ENCODE measurements around the gene SLC16A10. TPM values are rescaled to one million over a fixed set of nuclear protein-coding genes. Genes with fewer than 3 reads are reported as not detected.

SLC16A10 gene
- total and polyA plus RNA-seq, 2 of the 13 experiments (the other 11 are each of a cell fraction or from before 2014, with no cell fraction given) = 8.2 to 20.1 TPM

- Histone ChIP-seq H3K79me2 (ENCODE audit: insufficient read depth, low read length) (no peaks in the 10 kb centered on the region), H3K4me2 (ENCODE audit: low read depth, low read length) (no peak overlapping the region), H3K27me3 (ENCODE audit: control insufficient read depth in 1 of 2, insufficient read depth in 2 of 2, low read length in 2 of 2) (no peaks in the 10 kb centered on the region), H3K27ac (ENCODE audit: extremely low read length, insufficient read depth, low read length) (peak overlapping the region; percentile 24), H3K4me1 (ENCODE audit: insufficient read depth, low read length) (peaks cover 21% of the 10 kb centered on the region), H2AFZ (ENCODE audit: low read length) (no peak overlapping the region), H4K20me1 (ENCODE audit: insufficient read depth, low read length) (no peaks in the 10 kb centered on the region), H3K36me3 (replicated peaks in 1 of 2; ENCODE audit: control insufficient read depth in 1 of 2, insufficient read depth in 2 of 2, low read length in 2 of 2) (peaks cover 0 to 2% of the 10 kb centered on the region in 2 experiments; a peak in 1 of 5 replicates), H3K9me3 (ENCODE audit: low read length) (no peaks in the 10 kb centered on the region), H3K9ac (ENCODE audit: insufficient read depth, low read depth, low read length) (no peak overlapping the region), H3K4me3 (replicated peaks in 1 of 3; ENCODE audit: insufficient read depth in 1 of 3, low read depth in 2 of 3, low read length in 3 of 3) (no peak overlapping the region)
- intact Hi-C loops (cut with micrococcal nuclease; ENCODE audit: unreplicated experiment) = no loop called here
- no TSS peak for BruUV-seq (replicated peaks)
- 90% methylated on average over 2 of the region's 2 CpGs for WGBS (ENCODE audit: low lambda C conversion rate)
- ChIA-PET CTCF (ENCODE audit: low intra/inter-chr PET ratio, low total read pairs) (no interaction called here), POLR2A (no interaction called here)
- TF ChIP-seq PRDM4 (CRISPR knock-in tag; IDR thresholded peaks at IDR 0.05; ENCODE audit: borderline replicate concordance) (no peak), ZNF232 (CRISPR knock-in tag; IDR thresholded peaks at IDR 0.05; ENCODE audit: borderline replicate concordance) (no peak)
- DNase-seq (ENCODE audit: low spot score) (no peak), ATAC-seq (peak; percentile 54; the same call in 2 of the 3 replicates), FAIRE-seq (no peak)
- in situ Hi-C loops (cut with HindIII; ENCODE audit: extremely low pct_ligation_motif_present, low pct_unique_long_range_greater_than_20kb) = no loop called here
These were observed 89.4 kb downstream of the SLC16A10 start for GRCh38 chr6:111176760-111177099.

- Histone ChIP-seq H3K79me2 (ENCODE audit: insufficient read depth, low read length) (no peaks in the 10 kb centered on the region), H2AFZ (ENCODE audit: low read length) (no peak overlapping the region), H3K4me2 (ENCODE audit: low read depth, low read length) (no peak overlapping the region), H3K9me3 (ENCODE audit: low read length) (no peaks in the 10 kb centered on the region), H3K27me3 (ENCODE audit: control insufficient read depth in 1 of 2, insufficient read depth in 2 of 2, low read length in 2 of 2) (no peaks in the 10 kb centered on the region), H3K9ac (ENCODE audit: insufficient read depth, low read depth, low read length) (no peak overlapping the region), H3K27ac (ENCODE audit: extremely low read length, insufficient read depth, low read length) (no peak overlapping the region), H3K4me3 (replicated peaks in 1 of 3; ENCODE audit: insufficient read depth in 1 of 3, low read depth in 2 of 3, low read length in 3 of 3) (no peak overlapping the region), H3K36me3 (replicated peaks in 1 of 2; ENCODE audit: control insufficient read depth in 1 of 2, insufficient read depth in 2 of 2, low read length in 2 of 2) (peaks cover 0 to 2% of the 10 kb centered on the region in 2 experiments; a peak in 1 of 5 replicates), H4K20me1 (ENCODE audit: insufficient read depth, low read length) (no peaks in the 10 kb centered on the region), H3K4me1 (ENCODE audit: insufficient read depth, low read length) (peaks cover 21% of the 10 kb centered on the region)
- FAIRE-seq (no peak), ATAC-seq (no peak), DNase-seq (ENCODE audit: low spot score) (no peak)
- CTCF ChIA-PET (ENCODE audit: low intra/inter-chr PET ratio, low total read pairs) = no interaction called here
- intact Hi-C loops (cut with micrococcal nuclease; ENCODE audit: unreplicated experiment) = no loop called here
- in situ Hi-C loops (cut with HindIII; ENCODE audit: extremely low pct_ligation_motif_present, low pct_unique_long_range_greater_than_20kb) = no loop called here
- no TSS peak for BruUV-seq (replicated peaks)
- POLR2A ChIA-PET = no interaction called here
- 97% methylated on average over 6 of the region's 6 CpGs for WGBS (ENCODE audit: low lambda C conversion rate)
- TF ChIP-seq ZFP91 (CRISPR knock-in tag; IDR thresholded peaks at IDR 0.05; ENCODE audit: borderline replicate concordance) = no peak
- TF ChIP-seq GATA4 (IDR thresholded peaks at IDR 0.05; ENCODE audit: borderline replicate concordance, low read depth) = no peak
- TF ChIP-seq TRIM22 (IDR thresholded peaks at IDR 0.05) = no peak
- no peak for TF ChIP-seq RFXANK (CRISPR knock-in tag; IDR thresholded peaks at IDR 0.05)
- no peak for TF ChIP-seq FOSL2 (CRISPR knock-in tag; IDR thresholded peaks at IDR 0.05)
- no peak for TF ChIP-seq ZNF556 (CRISPR knock-in tag; IDR thresholded peaks at IDR 0.05; ENCODE audit: borderline replicate concordance)
- TF ChIP-seq DNMT1 (CRISPR knock-in tag; IDR thresholded peaks at IDR 0.05) = no peak
- TF ChIP-seq NR0B2 (CRISPR knock-in tag; IDR thresholded peaks at IDR 0.05) = no peak
- TF ChIP-seq TFAP4 (IDR thresholded peaks at IDR 0.05; ENCODE audit: borderline replicate concordance, low read depth) = no peak
- TF ChIP-seq SP1 (IDR thresholded peaks at IDR 0.05) = no peak
- TF ChIP-seq SP1 (CRISPR knock-in tag; IDR thresholded peaks at IDR 0.05) = no peak
These were observed 89.8 kb downstream of the SLC16A10 start for GRCh38 chr6:111177131-111177530.
